ENCODE results near the gene CIITA. TPM values are rescaled to one million over a fixed set of nuclear protein-coding genes. Genes with fewer than 3 reads are reported as not detected.

Gene CIITA
- total RNA-seq, 1 donor from 2014 or later, result 0.04 TPM

DNA sequence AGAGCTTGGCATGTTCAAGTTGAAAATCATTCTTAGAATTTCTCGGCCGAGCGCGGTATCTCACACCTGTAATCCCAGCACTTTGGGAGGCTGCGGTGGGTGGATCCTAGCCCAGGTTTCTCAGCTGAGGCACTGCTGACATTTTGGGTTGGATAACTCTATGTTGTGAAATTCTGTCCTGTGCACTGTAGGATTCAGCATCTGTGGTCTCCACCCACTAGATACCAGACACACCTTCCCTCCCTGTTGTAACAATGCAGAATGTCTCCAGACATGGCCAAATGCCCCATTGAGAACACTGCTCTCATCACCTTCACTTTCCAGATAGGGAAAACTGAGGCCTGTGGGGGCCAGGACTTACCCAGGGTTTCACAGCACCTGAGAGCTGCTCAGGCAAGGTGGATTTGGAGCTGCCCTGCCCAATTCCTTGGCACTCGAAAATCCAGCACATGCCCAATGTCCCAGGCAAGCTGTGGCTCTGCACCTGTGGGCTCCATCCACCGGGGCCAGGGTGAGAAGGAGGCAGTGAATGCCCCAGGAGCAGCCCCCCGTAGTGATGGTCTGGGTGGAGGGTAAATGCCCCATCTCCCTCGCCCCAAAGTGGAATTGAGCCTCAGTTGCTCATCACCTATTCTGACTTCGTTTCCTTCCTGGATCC lies 38.3 kb upstream of the CIITA start:
- Histone ChIP-seq H3K27me3 (ENCODE audit: control insufficient read depth, insufficient read depth, low read length) (peaks cover 3% of the 10 kb centered on the region), H3K36me3 (ENCODE audit: control insufficient read depth, insufficient read depth, low read length) (no peaks in the 10 kb centered on the region), H3K4me3 (ENCODE audit: low read depth, low read length) (no peak overlapping the region)
- TF ChIP-seq, protein P1, sequence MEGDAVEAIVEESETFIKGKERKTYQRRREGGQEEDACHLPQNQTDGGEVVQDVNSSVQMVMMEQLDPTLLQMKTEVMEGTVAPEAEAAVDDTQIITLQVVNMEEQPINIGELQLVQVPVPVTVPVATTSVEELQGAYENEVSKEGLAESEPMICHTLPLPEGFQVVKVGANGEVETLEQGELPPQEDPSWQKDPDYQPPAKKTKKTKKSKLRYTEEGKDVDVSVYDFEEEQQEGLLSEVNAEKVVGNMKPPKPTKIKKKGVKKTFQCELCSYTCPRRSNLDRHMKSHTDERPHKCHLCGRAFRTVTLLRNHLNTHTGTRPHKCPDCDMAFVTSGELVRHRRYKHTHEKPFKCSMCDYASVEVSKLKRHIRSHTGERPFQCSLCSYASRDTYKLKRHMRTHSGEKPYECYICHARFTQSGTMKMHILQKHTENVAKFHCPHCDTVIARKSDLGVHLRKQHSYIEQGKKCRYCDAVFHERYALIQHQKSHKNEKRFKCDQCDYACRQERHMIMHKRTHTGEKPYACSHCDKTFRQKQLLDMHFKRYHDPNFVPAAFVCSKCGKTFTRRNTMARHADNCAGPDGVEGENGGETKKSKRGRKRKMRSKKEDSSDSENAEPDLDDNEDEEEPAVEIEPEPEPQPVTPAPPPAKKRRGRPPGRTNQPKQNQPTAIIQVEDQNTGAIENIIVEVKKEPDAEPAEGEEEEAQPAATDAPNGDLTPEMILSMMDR (IDR thresholded peaks at IDR 0.05; ENCODE audit: insufficient read depth, low read length, poor library complexity, severe bottlenecking), result no peak
- DNase-seq (ENCODE audit: low read depth), result no peak

DNA sequence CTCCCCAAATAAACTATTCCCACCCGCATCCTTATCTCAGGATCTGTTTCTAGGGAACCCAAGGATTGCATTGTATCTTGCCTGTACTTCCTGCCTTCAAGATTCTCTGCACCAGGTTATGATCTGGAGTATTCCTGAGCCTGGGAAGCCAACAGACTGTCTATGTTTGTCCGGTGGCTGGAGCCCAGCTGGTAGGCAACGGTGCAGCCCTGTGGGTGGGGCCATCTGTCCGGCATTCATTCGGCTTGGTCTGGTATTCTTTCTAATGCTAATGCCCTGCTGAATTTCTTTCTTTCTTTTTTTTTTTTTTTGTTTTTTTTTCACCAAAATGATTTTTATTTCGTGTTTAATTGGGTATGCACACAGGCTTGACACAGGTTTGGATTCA lies 37.7 kb upstream of the CIITA start:
- Histone ChIP-seq H3K36me3 (ENCODE audit: control insufficient read depth, insufficient read depth, low read length) (no peaks in the 10 kb centered on the region), H3K27me3 (ENCODE audit: control insufficient read depth, insufficient read depth, low read length) (peaks cover 3% of the 10 kb centered on the region), H3K4me3 (ENCODE audit: low read depth, low read length) (no peak overlapping the region)
- TF ChIP-seq, protein P1 (IDR thresholded peaks at IDR 0.05; ENCODE audit: insufficient read depth, low read length, poor library complexity, severe bottlenecking), result no peak
- DNase-seq (ENCODE audit: low read depth), result no peak

DNA sequence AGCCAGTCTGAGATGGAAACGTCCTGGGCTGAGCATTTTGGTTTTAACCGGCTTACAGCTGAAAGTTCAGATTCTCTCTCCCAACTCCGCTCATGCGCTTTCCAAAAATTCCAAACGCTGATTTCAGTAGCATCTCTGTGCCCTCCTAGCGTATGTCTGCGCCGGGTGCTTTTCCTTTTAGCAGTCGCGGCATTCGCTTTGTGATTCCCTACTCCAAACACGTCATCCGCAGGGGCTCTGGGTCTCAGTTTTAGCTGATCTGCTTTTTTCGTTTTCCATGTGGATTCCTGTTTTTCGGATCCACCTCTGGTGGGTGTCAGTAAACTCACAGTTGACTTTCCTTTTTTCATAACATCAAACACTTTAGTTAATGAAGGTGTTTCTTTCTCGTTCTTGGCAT lies 36.3 kb upstream of the CIITA start:
- TF ChIP-seq, protein P1 (IDR thresholded peaks at IDR 0.05; ENCODE audit: insufficient read depth, low read length, poor library complexity, severe bottlenecking), result no peak
- H3K27me3 ChIP-seq (ENCODE audit: control insufficient read depth, insufficient read depth, low read length), result peaks cover 3% of the 10 kb centered on the region
- no peaks in the 10 kb centered on the region for H3K36me3 ChIP-seq (ENCODE audit: control insufficient read depth, insufficient read depth, low read length)
- DNase-seq (ENCODE audit: low read depth), result no peak
- no peak overlapping the region for H3K4me3 ChIP-seq (ENCODE audit: low read depth, low read length)

DNA sequence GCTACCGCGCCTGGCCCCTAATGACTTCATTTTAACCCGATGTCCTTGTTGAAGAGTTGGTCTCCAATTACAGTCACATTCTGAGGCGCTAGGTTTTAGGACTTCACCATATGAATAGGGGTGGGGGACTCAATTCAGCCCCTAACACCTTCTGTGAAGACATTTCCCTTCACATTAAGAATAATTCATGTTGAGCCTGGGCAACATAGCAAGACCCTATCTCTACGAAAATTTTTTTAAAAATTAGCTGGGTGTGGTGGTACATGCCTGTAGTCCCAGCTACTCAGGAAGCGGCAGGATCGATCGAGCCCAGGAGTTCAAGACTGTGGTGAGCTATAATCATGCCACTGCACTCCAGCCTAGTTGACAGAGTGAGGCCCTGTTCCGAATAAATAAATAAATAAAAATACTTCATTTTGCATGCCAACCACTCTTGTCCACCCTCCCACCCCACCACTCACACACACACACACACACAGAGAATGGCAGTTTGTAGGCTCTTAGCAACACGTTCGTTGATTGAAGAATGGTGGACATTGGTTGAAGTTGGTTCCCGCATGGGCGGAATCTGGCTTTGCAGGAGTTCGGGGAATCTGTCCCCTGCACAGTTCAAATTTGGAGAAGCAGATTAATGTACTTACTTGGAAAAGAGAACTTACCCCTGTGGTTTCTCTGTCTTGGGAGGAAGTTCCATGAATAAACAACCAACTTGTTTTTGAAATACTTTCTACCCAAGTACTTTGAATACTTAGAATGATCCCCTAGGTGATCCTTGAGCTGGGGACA lies 30.6 kb upstream of the CIITA start:
- Histone ChIP-seq H3K36me3 (ENCODE audit: control insufficient read depth, insufficient read depth, low read length) (no peaks in the 10 kb centered on the region), H3K4me3 (ENCODE audit: low read depth, low read length) (no peak overlapping the region), H3K27me3 (ENCODE audit: control insufficient read depth, insufficient read depth, low read length) (no peaks in the 10 kb centered on the region)
- DNase-seq (ENCODE audit: low read depth), result no peak
- TF ChIP-seq, protein P1 (IDR thresholded peaks at IDR 0.05; ENCODE audit: insufficient read depth, low read length, poor library complexity, severe bottlenecking), result no peak

DNA sequence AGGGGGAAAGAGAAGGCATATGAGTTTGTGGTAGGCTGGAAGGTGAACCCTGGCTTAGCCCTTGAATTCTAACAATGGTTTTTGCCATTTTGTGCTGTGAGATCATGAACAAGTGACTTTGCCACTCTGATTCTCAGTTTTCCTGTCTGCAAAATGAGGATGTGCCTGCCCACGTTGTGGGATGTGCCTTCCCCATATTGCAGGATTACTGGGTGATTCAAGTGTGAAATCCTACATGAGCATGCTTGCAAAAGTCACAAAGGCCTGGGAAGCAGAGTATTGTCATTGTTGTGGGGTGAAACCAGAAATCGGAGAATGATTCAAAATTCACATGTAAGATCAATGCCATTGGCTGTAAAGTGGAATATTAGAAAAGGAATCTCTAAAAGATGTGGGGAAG lies 29.8 kb upstream of the CIITA start:
- no peak overlapping the region for H3K4me3 ChIP-seq (ENCODE audit: low read depth, low read length)
- no peaks in the 10 kb centered on the region for H3K27me3 ChIP-seq (ENCODE audit: control insufficient read depth, insufficient read depth, low read length)
- TF ChIP-seq, protein P1 (IDR thresholded peaks at IDR 0.05; ENCODE audit: insufficient read depth, low read length, poor library complexity, severe bottlenecking), result no peak
- no peak for DNase-seq (ENCODE audit: low read depth)
- no peaks in the 10 kb centered on the region for H3K36me3 ChIP-seq (ENCODE audit: control insufficient read depth, insufficient read depth, low read length)

Measured in kidney epithelial cell (primary cell).